Stimulated activated naive CD8-positive, alpha-beta T cell treated with anti-CD3 and anti-CD28 coated beads, Interleukin-15, Interleukin-2, amounts not matched to agents 100 ng/mL and 50 ng/mL, for 24 hours (primary cell): ENCODE measurements around the gene CYP21A2.
"Not testable (repeated sequence)": the region's sequence is repeated elsewhere in the genome, so short reads cannot be mapped to it uniquely, and the experiment has no call there.

Source experiments
- H3K27ac Mint-ChIP-seq: one replicate; pipeline ENCODE4 v1.8.0; 2021; ENCODE audit warnings: mild to moderate bottlenecking, mixed read lengths
- H3K27me3 Mint-ChIP-seq: one replicate; pipeline ENCODE4 v1.8.0; 2021; ENCODE audit warnings: mixed read lengths
- H3K36me3 Mint-ChIP-seq: one replicate; pipeline ENCODE4 v1.8.0; 2021; ENCODE audit warnings: low read depth, mixed read lengths
- H3K4me1 Mint-ChIP-seq: one replicate; pipeline ENCODE4 v1.8.0; 2021; ENCODE audit warnings: low read depth, mixed read lengths
- H3K4me3 Mint-ChIP-seq: one replicate; pipeline ENCODE4 v1.8.0; 2021; ENCODE audit warnings: mild to moderate bottlenecking, mixed read lengths
- H3K9me3 Mint-ChIP-seq: one replicate; pipeline ENCODE4 v1.8.0; 2021; ENCODE audit warnings: mixed read lengths

CYP21A2 gene

GRCh38 chr6:32012941-32013617 lies 25.1 kb upstream of the CYP21A2 start:
- not testable (repeated sequence) for H3K36me3 Mint-ChIP-seq, H3K9me3 Mint-ChIP-seq, H3K4me1 Mint-ChIP-seq, H3K27ac Mint-ChIP-seq, H3K27me3 Mint-ChIP-seq, H3K4me3 Mint-ChIP-seq

- not testable (repeated sequence) for H3K36me3 Mint-ChIP-seq
These were observed 24.5 kb upstream of the CYP21A2 start for GRCh38 chr6:32013738-32014137.

GRCh38 chr6:32014547-32014946 lies 23.7 kb upstream of the CYP21A2 start, which contains the start of gene C4B:
Gene C4B (plus strand): TSS chr6:32014795. CDS start chr6:32014846, 51 bp downstream.
- H3K27ac Mint-ChIP-seq, H3K4me3 Mint-ChIP-seq, H3K9me3 Mint-ChIP-seq, H3K4me1 Mint-ChIP-seq, H3K27me3 Mint-ChIP-seq, H3K36me3 Mint-ChIP-seq: not testable (repeated sequence)

More at GRCh38 chr6:32013738-32014137, 24.5 kb upstream of the CYP21A2 start:
- not testable (repeated sequence) for H3K27ac Mint-ChIP-seq, H3K4me1 Mint-ChIP-seq, H3K4me3 Mint-ChIP-seq, H3K9me3 Mint-ChIP-seq, H3K27me3 Mint-ChIP-seq

GRCh38 chr6:32022100-32022499 lies 16.1 kb upstream of the CYP21A2 start:
- not testable (repeated sequence) for H3K27ac Mint-ChIP-seq, H3K4me1 Mint-ChIP-seq, H3K4me3 Mint-ChIP-seq, H3K27me3 Mint-ChIP-seq, H3K9me3 Mint-ChIP-seq, H3K36me3 Mint-ChIP-seq

GRCh38 chr6:32028631-32029030 lies 9.6 kb upstream of the CYP21A2 start:
- H3K27ac Mint-ChIP-seq, H3K9me3 Mint-ChIP-seq, H3K27me3 Mint-ChIP-seq, H3K4me1 Mint-ChIP-seq, H3K4me3 Mint-ChIP-seq, H3K36me3 Mint-ChIP-seq: not testable (repeated sequence)

GRCh38 chr6:32029553-32029952 lies 8.7 kb upstream of the CYP21A2 start:
- H3K27ac Mint-ChIP-seq, H3K4me3 Mint-ChIP-seq, H3K4me1 Mint-ChIP-seq, H3K36me3 Mint-ChIP-seq, H3K9me3 Mint-ChIP-seq, H3K27me3 Mint-ChIP-seq: not testable (repeated sequence)

DNA sequence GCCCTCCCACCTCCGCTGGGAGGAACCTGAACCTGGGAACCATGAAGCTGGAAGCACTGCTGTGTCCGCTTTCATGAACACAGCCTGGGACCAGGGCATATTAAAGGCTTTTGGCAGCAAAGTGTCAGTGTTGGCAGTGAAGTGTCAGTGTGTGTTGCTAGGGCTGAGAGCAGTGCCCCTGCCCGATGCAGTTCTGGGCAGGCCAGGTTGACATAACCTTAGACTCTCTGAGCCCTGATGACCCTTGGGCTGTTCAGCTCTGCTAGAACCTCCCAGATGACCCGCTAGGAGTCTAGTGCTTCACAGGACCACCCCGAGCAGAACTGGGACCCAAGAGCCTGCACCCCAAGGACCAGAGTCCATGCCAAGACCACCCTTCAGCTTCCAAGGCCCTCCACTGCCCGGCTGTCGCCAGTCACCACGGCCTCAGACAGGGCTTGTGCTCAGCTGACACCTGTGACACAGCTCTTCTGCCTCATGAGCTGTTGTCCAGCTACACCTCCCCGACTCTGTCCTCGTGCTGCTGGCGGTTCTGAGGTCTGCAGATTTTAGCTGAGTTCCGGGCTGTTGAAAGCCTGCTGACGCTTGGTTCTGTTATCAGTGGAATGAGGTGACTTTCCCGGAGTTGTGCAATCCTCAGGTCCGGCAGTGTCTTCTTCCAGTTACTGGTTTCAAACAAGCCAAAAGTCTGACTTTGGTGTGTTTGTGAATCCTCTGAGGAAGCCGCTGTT lies 2.8 kb upstream of the CYP21A2 start:
- H3K36me3 Mint-ChIP-seq, H3K4me1 Mint-ChIP-seq, H3K4me3 Mint-ChIP-seq, H3K9me3 Mint-ChIP-seq, H3K27ac Mint-ChIP-seq, H3K27me3 Mint-ChIP-seq: not testable (repeated sequence)

- not testable (repeated sequence) for H3K4me1 Mint-ChIP-seq, H3K27me3 Mint-ChIP-seq, H3K27ac Mint-ChIP-seq, H3K4me3 Mint-ChIP-seq, H3K9me3 Mint-ChIP-seq, H3K36me3 Mint-ChIP-seq
These were observed 1.1 kb upstream of the CYP21A2 start for GRCh38 chr6:32037136-32037535.

GRCh38 chr6:32038878-32039277 lies 663 bp downstream of the CYP21A2 start:
- H3K27ac Mint-ChIP-seq, H3K4me1 Mint-ChIP-seq, H3K9me3 Mint-ChIP-seq, H3K36me3 Mint-ChIP-seq, H3K27me3 Mint-ChIP-seq, H3K4me3 Mint-ChIP-seq: not testable (repeated sequence)

DNA sequence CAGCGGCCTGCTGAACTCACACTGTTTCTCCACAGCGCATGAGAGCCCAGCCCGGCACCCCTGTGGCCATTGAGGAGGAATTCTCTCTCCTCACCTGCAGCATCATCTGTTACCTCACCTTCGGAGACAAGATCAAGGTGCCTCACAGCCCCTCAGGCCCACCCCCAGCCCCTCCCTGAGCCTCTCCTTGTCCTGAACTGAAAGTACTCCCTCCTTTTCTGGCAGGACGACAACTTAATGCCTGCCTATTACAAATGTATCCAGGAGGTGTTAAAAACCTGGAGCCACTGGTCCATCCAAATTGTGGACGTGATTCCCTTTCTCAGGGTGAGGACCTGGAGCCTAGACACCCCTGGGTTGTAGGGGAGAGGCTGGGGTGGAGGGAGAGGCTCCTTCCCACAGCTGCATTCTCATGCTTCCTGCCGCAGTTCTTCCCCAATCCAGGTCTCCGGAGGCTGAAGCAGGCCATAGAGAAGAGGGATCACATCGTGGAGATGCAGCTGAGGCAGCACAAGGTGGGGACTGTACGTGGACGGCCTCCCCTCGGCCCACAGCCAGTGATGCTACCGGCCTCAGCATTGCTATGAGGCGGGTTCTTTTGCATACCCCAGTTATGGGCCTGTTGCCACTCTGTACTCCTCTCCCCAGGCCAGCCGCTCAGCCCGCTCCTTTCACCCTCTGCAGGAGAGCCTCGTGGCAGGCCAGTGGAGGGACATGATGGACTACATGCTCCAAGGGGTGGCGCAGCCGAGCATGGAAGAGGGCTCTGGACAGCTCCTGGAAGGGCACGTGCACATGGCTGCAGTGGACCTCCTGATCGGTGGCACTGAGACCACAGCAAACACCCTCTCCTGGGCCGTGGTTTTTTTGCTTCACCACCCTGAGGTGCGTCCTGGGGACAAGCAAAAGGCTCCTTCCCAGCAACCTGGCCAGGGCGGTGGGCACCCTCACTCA lies 1.4 kb downstream of the CYP21A2 start:
- not testable (repeated sequence) for H3K36me3 Mint-ChIP-seq, H3K4me1 Mint-ChIP-seq, H3K9me3 Mint-ChIP-seq, H3K4me3 Mint-ChIP-seq, H3K27me3 Mint-ChIP-seq, H3K27ac Mint-ChIP-seq

GRCh38 chr6:32040299-32041049 lies 2.3 kb downstream of the CYP21A2 start:
- H3K9me3 Mint-ChIP-seq, H3K4me3 Mint-ChIP-seq, H3K27me3 Mint-ChIP-seq, H3K27ac Mint-ChIP-seq, H3K36me3 Mint-ChIP-seq, H3K4me1 Mint-ChIP-seq: not testable (repeated sequence)

DNA sequence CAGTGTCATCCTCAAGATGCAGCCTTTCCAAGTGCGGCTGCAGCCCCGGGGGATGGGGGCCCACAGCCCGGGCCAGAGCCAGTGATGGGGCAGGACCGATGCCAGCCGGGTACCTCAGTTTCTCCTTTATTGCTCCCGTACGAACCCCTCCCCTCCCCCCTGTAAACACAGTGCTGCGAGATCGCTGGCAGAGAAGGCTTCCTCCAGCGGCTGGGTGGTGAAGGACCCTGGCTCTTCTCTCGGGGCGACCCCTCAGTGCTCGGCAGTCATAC lies 2.8 kb downstream of the CYP21A2 start:
- not testable (repeated sequence) for H3K36me3 Mint-ChIP-seq, H3K27ac Mint-ChIP-seq, H3K4me3 Mint-ChIP-seq, H3K9me3 Mint-ChIP-seq, H3K4me1 Mint-ChIP-seq, H3K27me3 Mint-ChIP-seq

GRCh38 chr6:32041385-32041784 lies 3.2 kb downstream of the CYP21A2 start:
- not testable (repeated sequence) for H3K27ac Mint-ChIP-seq, H3K27me3 Mint-ChIP-seq, H3K4me1 Mint-ChIP-seq, H3K9me3 Mint-ChIP-seq, H3K36me3 Mint-ChIP-seq, H3K4me3 Mint-ChIP-seq

- not testable (repeated sequence) for H3K9me3 Mint-ChIP-seq, H3K27ac Mint-ChIP-seq, H3K27me3 Mint-ChIP-seq, H3K4me3 Mint-ChIP-seq, H3K36me3 Mint-ChIP-seq, H3K4me1 Mint-ChIP-seq
These were observed 4.1 kb downstream of the CYP21A2 start for GRCh38 chr6:32042276-32042675.
